Cardiac fibroblast (primary cell): ENCODE data around the gene COMT.

Experiments used
- DNase-seq, 2 donors: peaks; one replicate each; pipeline versions ENCODE4 v3.0.0 to v3.0.0-alpha.2; 2010; ENCODE audit warnings: low read depth in 2 of 2
- H3K4me3 ChIP-seq, 2 donors: replicated peaks in 1 of 2; 1 replicate in 1 of 2; 2 replicates in 1 of 2; pipeline ENCODE4 v1.5.1; 2011; ENCODE audit warnings: low read depth in 2 of 2, low read length in 2 of 2, mild to moderate bottlenecking in 2 of 2, moderate library complexity in 1 of 2
- CTCF ChIP-seq: IDR thresholded peaks from one replicate; pipeline ENCODE4 v1.5.1; 2011; ENCODE audit warnings: low read depth, mild to moderate bottlenecking, low read length, inconsistent platforms

Gene COMT

DNA sequence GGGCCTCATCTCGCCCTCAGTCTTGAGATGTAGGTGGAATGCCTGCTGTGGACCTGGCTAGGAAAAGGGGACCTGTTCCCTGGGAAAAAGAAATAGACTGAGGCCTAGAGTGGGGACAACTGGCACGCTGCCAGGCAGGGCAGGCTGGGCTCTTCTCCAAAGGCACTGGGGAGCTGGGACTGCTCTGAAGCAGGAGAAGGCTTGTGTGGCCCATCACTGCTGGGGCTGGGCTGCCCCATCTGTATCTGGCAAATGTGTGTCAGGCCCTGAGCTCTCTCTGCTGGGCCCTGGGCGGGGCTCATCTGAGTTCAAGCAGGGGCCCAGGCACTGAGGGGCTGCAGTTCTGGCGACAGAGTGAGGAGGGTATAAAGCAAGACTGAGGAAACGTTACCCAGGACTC lies 42.2 kb downstream of the COMT start:
- H3K4me3 ChIP-seq = no peak overlapping the region
- TF ChIP-seq CTCF = no peak
- no peak for DNase-seq

GRCh38 chr22:19984201-19984753 lies 42.7 kb downstream of the COMT start:
- no peak overlapping the region for H3K4me3 ChIP-seq
- no peak for TF ChIP-seq CTCF
- peak in 1 of 2 donors; percentile 76 for DNase-seq

- DNase-seq = no peak
- TF ChIP-seq CTCF = no peak
- H3K4me3 ChIP-seq = no peak overlapping the region
Observed at GRCh38 chr22:19984851-19985811, 43.6 kb downstream of the COMT start.

GRCh38 chr22:19986011-19986409 lies 44.4 kb downstream of the COMT start:
- TF ChIP-seq CTCF = no peak
- H3K4me3 ChIP-seq = peak overlapping the region; percentile 59 to 66

DNA sequence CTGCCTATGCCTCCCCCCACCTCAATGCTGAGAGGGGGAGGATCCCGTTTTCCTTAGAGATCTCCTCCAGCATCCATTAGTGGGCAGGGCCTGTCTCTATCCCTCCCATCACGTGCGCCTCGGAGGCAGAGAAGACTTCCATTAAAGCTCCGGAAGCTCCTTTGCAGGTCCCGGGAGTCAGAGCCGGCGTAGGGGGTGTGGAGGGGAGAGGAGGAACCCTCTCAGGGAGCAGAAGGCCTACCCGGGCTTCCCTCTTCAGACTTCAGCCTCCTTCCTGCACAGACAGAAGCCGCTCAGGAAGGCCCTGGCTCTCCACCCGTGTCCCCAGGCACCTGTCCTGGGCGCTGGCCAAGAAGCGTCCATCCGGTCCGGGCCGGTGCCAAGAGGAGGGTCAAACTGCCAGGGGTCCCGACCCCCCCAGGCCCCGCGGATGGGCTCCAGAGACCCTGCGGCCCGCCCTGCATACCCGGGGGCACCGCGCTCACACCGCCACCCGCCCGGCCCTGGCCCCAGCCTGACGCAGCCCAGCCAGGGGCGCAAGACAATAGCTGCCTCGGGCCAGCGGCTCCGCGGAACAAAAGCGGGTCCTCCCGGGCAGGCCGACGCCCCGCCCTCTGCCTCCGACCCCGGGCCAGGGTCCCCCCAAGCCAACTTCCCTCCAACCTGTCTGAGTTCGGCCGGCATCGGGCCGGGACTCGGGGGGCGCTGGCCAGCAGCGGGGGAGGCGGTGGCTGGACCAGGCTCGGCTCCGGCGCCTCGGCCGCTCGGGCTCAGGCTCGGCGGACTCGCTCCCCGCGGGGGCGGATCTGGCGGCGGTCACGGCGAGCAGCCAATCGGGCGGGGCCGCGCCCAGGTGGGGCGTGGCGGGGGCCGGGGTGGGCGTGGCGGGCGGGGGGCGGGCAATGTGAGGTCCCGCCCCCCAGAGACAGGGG lies 45.1 kb downstream of the COMT start:
- peak overlapping the region; percentile 59 to 66 for H3K4me3 ChIP-seq
- DNase-seq = peak; percentile 64 to 76
- TF ChIP-seq CTCF = no peak

More at GRCh38 chr22:19986011-19986409, 44.4 kb downstream of the COMT start:
- DNase-seq = no peak
